MG63 (cell line): Measurements from ENCODE around the gene C2CD4C. TPM values are rescaled to one million over a fixed set of nuclear protein-coding genes. Genes with fewer than 3 reads are reported as not detected.
"Not testable (repeated sequence)": the region's sequence is repeated elsewhere in the genome, so short reads cannot be mapped to it uniquely, and the experiment has no call there.

ENCODE experiments used
- DNase-seq: peaks from one replicate; pipeline ENCODE4 v3.0.0-alpha.2; 2020
- H3K27me3 ChIP-seq: fragments of 250-450 bp; sonication (Bioruptor Pico); 2 replicates; pipeline ENCODE4 v1.5.1; 2020; ENCODE audit warnings: mild to moderate bottlenecking, moderate library complexity
- H3K36me3 ChIP-seq: fragments of 250-450 bp; sonication (Bioruptor Pico); 2 replicates; pipeline ENCODE4 v1.5.1; 2020; ENCODE audit warnings: mild to moderate bottlenecking, moderate library complexity
- H3K4me3 ChIP-seq: fragments of 250-450 bp; sonication (Bioruptor Pico); 2 replicates; pipeline ENCODE4 v1.5.1; 2020; ENCODE audit warnings: mild to moderate bottlenecking, moderate library complexity
- H3K9me3 ChIP-seq: fragments of 250-450 bp; sonication (Bioruptor Pico); 2 replicates; pipeline ENCODE4 v1.5.1; 2020; ENCODE audit warnings: mild to moderate bottlenecking, moderate library complexity
- total RNA-seq: library from RNA; depleted of rRNA; stranded (reverse); fragments of >200 nt; shearing (Covaris generic); gene quantifications from 2 replicates; pipeline ENCODE4 v1.2.3, GENCODE V29; 2014; ENCODE audit warnings: low replicate concordance

C2CD4C gene
- total RNA-seq, 1 experiment from 2014 or later = not detected

- no peak for DNase-seq
- H3K36me3 ChIP-seq = no peaks in the 10 kb centered on the region
- no peaks in the 10 kb centered on the region for H3K27me3 ChIP-seq
- H3K9me3 ChIP-seq = no peaks in the 10 kb centered on the region
- H3K4me3 ChIP-seq = no peak overlapping the region
These were observed 11.6 kb downstream of the C2CD4C start for GRCh38 chr19:397321-397720.

DNA sequence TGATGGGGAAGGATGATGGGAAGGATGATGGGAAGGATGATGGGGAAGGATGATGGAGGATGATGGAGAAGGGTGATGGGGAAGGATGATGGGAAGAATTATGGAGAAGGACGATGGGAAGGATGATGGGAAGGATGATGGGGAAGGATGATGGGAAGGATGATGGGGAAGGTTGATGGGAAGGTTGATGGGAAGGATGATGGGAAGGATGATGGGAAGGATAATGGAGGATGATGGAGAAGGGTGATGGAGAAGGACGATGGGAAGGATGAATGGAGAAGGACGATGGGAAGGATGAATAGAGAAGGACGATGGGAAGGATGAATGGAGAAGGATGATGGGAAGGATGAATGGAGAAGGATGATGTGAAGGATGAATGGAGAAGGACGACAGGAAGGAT lies 13.5 kb downstream of the C2CD4C start:
- no peaks in the 10 kb centered on the region for H3K27me3 ChIP-seq
- DNase-seq = no peak
- H3K36me3 ChIP-seq = no peaks in the 10 kb centered on the region
- H3K9me3 ChIP-seq = no peaks in the 10 kb centered on the region
- no peak overlapping the region for H3K4me3 ChIP-seq

DNA sequence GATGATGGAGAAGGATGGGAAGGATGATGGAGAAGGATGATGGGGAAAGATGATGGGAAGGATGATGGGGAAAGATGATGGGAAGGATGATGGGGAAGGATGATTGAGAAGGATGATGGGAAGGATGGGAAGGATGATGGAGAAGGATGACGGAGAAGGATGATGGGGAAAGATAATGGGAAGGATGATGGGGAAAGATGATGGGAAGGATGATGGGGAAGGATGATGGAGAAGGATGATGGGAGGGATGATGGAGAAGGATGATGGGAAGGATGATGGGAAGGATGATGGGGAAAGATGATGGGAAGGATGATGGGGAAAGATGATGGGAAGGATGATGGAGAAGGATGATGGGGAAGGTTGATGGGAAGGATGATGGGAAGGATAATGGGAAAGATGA lies 14.1 kb downstream of the C2CD4C start:
- not testable (repeated sequence) for DNase-seq, H3K9me3 ChIP-seq, H3K4me3 ChIP-seq, H3K36me3 ChIP-seq, H3K27me3 ChIP-seq

- not testable (repeated sequence) for DNase-seq, H3K9me3 ChIP-seq
These were observed 15.4 kb downstream of the C2CD4C start for GRCh38 chr19:393560-393959.

DNA sequence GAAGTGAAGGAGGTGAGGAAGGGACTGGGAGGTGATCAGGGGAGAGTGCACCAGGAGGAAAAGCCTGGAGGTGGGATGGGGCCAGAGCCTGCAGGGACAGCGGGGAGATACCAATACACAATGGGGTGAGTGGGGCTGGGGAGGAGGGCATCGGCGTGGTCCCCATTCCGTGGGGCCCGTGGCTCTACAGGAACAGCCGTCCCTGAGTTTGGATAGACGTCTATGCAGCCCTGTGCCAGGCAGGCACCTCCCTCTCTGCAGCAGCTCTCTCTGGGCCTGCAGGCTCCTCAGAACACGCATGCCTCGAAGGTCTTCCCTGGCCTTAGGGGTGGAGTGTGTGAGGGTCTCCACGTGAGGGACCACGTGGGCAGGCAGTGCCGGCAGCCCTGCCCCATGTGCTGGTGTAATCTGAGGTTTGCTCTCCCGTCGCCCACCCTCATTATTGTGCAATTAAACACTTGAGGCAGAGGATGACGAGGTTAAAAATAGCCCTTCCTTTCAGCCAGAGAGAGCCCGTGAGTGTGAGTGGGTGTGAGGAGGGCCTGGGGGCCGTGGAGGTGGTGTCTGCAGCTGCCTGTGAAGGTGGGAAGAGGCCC lies 16.5 kb downstream of the C2CD4C start:
- no peak for DNase-seq

More at GRCh38 chr19:393560-393959, 15.4 kb downstream of the C2CD4C start:
- H3K4me3 ChIP-seq, H3K36me3 ChIP-seq, H3K27me3 ChIP-seq: not testable (repeated sequence)

GRCh38 chr19:391726-392374 lies 17.1 kb downstream of the C2CD4C start:
- no peak for DNase-seq
- H3K27me3 ChIP-seq = no peaks in the 10 kb centered on the region
- H3K9me3 ChIP-seq = no peaks in the 10 kb centered on the region
- H3K36me3 ChIP-seq = no peaks in the 10 kb centered on the region
- H3K4me3 ChIP-seq = no peak overlapping the region

More for the DNA sequence above, 16.5 kb downstream of the C2CD4C start:
- Histone ChIP-seq H3K4me3 (no peak overlapping the region), H3K27me3 (no peaks in the 10 kb centered on the region), H3K36me3 (no peaks in the 10 kb centered on the region), H3K9me3 (no peaks in the 10 kb centered on the region)

- H3K4me3 ChIP-seq = no peak overlapping the region
- no peaks in the 10 kb centered on the region for H3K27me3 ChIP-seq
- no peak for DNase-seq
- H3K36me3 ChIP-seq = no peaks in the 10 kb centered on the region
- H3K9me3 ChIP-seq = no peaks in the 10 kb centered on the region
These were observed 17.8 kb downstream of the C2CD4C start for GRCh38 chr19:391207-391557.

- H3K4me3 ChIP-seq = no peak overlapping the region
- no peaks in the 10 kb centered on the region for H3K27me3 ChIP-seq
- no peak for DNase-seq
- H3K36me3 ChIP-seq = no peaks in the 10 kb centered on the region
- no peaks in the 10 kb centered on the region for H3K9me3 ChIP-seq
These were observed 18.4 kb downstream of the C2CD4C start for GRCh38 chr19:390386-391206.

DNA sequence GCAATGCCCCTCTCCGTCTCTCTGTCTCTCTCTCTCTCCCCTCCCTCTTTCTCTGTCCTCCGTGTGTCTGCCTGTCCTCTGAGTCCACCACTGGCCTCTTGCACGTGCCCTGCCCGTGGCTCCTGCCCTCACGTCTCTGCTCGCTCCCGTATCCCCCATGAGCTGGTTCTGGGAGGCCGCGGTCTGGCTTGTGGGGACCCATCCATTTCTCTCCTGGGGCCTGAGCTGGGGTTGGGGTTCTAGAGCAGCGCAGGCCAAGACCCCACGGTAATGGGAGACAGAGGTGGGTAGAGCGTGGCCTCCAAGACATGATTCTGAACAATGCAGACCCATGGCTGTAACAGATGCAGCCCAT lies 19.0 kb downstream of the C2CD4C start:
- Histone ChIP-seq H3K36me3 (no peaks in the 10 kb centered on the region), H3K27me3 (no peaks in the 10 kb centered on the region), H3K9me3 (no peaks in the 10 kb centered on the region), H3K4me3 (no peak overlapping the region)
- no peak for DNase-seq

DNA sequence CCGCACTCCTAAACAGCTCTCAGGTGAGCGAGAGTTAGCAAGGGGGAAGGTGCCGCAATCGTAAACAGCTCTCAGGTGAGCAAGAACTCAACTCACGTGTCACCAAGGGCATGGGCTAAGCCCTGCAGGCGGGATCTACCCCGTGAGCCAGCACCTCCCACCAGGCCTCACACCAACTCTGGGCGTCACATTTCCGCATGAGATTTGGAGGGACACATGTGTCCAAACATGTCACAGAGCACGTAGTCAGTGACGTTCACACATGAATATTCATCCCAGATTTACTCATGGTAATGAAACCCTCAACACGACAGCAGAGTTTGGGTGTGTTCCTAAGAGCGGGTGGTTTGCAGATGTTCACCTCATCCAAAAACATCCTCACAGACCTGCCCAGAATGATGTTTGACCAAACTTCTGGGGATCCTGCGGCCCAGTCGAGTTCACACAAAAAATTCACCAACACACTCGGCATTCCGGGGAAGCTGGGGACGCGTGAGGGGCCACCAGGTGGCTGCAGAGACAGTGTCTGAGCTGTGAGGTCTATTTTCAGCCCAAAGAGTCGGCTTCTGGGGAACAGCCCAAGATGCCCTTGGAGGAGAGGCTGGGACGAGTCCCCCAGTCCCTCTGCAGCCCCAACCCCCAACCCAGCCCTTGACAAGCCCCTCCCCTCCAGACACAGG lies 19.6 kb downstream of the C2CD4C start:
- no peaks in the 10 kb centered on the region for H3K9me3 ChIP-seq
- H3K36me3 ChIP-seq = no peaks in the 10 kb centered on the region
- no peak for DNase-seq
- no peak overlapping the region for H3K4me3 ChIP-seq
- no peaks in the 10 kb centered on the region for H3K27me3 ChIP-seq

DNA sequence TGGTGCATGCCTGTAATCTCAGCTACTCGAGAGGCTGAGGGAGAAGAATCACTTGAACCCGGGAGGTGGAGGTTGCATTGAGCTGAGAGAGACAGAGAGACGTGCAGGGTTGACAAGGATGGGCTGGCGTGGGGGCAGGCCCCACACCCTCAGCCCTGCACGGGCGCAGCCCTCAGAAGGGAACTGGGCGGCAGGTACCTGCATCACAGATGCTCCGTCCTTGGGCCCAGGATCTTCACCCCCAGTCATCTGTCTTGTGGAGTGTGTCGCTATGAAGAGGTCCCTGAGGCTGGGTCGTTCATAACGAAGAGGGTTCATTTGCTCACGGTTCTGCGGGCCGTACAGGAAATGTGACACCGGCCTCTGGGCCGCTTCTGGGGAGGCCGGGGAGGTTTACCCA lies 20.3 kb downstream of the C2CD4C start:
- Histone ChIP-seq H3K9me3 (no peaks in the 10 kb centered on the region), H3K27me3 (no peaks in the 10 kb centered on the region), H3K36me3 (no peaks in the 10 kb centered on the region), H3K4me3 (no peak overlapping the region)
- DNase-seq = no peak

- Histone ChIP-seq H3K9me3 (no peaks in the 10 kb centered on the region), H3K36me3 (no peaks in the 10 kb centered on the region), H3K27me3 (no peaks in the 10 kb centered on the region), H3K4me3 (no peak overlapping the region)
- DNase-seq = no peak
These were observed 21.2 kb downstream of the C2CD4C start for GRCh38 chr19:387777-388176.

DNA sequence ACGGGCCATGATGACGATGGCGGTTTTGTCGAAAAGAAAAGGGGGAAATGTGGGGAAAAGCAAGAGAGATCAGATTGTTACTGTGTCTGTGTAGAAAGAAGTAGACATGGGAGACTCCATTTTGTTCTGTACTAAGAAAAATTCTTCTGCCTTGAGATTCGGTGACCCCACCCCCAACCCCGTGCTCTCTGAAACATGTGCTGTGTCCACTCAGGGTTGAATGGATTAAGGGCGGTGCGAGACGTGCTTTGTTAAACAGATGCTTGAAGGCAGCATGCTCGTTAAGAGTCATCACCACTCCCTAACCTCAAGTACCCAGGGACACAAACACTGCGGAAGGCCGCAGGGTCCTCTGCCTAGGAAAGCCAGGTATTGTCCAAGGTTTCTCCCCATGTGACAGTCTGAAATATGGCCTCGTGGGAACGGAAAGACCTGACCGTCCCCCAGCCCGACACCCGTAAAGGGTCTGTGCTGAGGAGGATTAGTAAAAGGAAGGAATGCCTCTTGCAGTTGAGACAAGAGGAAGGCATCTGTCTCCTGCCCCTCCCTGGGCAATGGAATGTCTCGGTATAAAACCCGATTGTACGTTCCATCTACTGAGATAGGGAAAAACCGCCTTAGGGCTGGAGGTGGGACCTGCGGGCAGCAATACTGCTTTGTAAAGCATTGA lies 22.2 kb downstream of the C2CD4C start:
- not testable (repeated sequence) for DNase-seq, H3K4me3 ChIP-seq, H3K36me3 ChIP-seq, H3K27me3 ChIP-seq, H3K9me3 ChIP-seq

DNA sequence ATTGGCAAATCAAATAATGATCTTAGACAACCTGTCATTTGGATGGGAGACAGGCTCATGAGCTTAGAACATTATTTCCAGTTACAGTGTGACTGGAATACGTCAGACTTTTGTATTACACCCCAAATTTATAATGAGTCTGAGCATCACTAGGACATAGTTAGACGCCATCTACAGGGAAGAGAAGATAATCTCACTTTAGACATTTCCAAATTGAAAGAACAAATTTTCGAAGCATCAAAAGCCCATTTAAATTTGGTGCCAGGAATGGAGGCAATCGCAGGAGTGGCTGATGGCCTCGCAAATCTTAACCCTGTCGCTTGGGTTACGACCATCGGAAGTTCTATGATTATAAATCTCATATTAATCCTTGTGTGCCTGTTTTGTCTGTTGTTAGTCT lies 22.8 kb downstream of the C2CD4C start:
- not testable (repeated sequence) for H3K36me3 ChIP-seq, H3K9me3 ChIP-seq, H3K4me3 ChIP-seq, DNase-seq, H3K27me3 ChIP-seq

DNA sequence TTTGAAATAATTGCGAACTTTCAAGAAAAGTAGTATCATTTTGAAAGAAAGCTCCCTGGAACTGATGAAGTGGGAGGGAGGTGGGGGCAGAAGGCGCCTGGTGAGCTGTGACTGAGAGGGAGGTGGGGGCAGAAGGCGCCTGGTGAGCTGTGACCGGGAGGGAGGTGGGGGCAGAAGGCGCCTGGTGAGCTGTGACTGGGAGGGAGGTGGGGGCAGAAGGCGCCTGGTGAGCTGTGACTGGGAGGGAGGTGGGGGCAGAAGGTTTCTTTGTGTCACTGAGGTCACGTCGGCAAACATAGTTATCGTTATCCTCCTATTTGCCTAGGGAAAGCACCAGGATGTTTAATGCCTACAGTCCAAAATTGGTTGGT lies 24.2 kb downstream of the C2CD4C start:
- no peaks in the 10 kb centered on the region for H3K36me3 ChIP-seq
- no peak overlapping the region for H3K4me3 ChIP-seq
- no peak for DNase-seq
- no peaks in the 10 kb centered on the region for H3K9me3 ChIP-seq
- H3K27me3 ChIP-seq = no peaks in the 10 kb centered on the region

GRCh38 chr19:383922-384798 lies 24.8 kb downstream of the C2CD4C start:
- Histone ChIP-seq H3K9me3 (no peaks in the 10 kb centered on the region), H3K27me3 (no peaks in the 10 kb centered on the region), H3K4me3 (no peak overlapping the region), H3K36me3 (no peaks in the 10 kb centered on the region)
- no peak for DNase-seq
